NCI-H146 treated with DMSO at 0.1 percent for 48 hours (cell line): ENCODE measurements around the gene SRXN1.

Experiments used
- DNase-seq: peaks from one replicate; lab custom pipeline; 2025; ENCODE audit not compliant: unreplicated experiment; lab: John Stamatoyannopoulos, UW

The SRXN1 gene

GRCh38 chr20:608970-609369 lies 44.0 kb downstream of the SRXN1 start:
- no peak for DNase-seq

GRCh38 chr20:607476-607875 lies 45.5 kb downstream of the SRXN1 start:
- DNase-seq = no peak

DNA sequence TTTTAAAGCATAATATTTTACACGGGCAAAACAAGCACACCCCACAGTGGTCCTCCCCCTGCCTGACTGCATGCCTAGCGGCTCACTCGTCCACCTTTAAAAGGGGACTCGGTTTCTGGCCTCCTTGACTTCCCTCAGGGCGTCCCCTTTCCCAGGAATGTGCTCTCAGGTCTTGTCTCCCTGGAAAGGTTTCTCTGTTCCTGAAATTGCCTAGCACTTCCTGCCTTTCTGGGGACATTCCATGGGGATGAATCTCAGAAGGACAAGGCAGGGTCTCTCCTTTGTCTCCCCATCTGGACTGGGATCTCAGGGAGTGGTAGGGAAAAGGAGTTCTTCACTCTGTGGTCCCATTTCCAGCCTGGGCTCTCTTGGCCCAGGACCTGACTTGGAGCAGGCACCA lies 47.8 kb downstream of the SRXN1 start:
- DNase-seq = no peak

DNA sequence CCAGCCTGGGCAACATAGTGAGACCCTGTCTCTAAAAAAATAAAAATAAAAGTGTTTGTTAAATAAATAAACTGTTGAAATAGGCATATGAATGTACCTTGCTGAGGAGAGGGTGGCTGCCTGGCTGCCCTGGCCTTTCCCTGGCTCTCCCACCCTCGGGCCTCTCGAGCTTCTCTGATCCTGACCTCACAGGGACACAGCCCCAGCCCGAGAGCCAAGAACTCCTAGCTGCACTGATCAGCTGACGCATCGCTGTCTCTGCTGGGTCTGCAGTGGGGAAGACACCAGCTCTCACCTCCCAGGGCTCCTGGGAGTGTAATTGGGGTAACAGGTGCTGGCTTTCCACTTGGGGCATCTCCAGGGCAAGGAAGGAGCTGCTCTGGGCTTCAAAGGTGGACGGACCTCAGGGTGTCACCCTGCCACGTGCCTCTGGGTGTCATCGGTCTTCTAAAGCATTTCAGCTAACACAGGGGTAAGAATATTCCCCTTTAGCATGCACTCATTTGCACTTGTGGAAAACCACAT lies 49.8 kb downstream of the SRXN1 start:
- no peak for DNase-seq

DNA sequence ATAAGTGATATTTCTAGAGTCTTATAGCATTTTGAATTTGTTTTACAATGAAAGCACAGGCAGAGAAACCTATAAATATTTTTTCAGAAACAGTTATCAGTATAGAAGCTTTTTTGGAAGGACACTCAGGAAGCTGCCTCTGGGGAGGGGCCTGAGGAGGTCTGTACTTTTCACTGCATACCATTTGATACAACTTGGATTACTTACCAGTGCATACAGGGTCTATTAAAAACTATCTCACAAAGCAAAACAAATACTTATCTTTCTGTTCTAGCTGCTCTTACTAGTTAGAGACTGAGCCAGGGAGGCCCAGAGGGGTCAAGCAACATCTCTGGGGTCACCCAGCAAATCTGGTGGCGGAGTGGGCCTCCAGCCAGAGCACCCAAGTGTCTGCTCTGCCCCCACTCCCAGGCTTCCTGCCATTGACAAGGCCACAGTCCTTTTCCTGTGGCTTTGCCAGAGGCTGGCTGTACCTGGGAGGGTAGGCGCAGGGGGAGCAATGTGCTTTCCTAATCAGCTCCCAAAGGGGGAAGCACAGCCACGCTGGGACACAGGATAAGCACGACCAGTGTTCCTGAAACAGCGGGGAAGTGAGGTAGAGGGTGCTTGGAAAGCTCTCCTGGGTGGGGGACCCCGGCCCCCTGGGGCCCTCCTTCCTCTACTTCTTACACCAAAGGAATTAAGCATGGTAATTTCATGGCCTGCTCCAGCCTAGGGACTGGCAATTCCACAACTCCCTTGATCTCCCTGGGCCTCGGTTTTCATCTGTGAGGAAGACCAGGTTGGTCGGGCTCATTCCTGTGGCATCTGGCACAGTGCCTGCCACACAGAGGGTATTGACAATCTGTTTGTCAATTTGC lies 50.7 kb downstream of the SRXN1 start:
- DNase-seq = no peak

- no peak for DNase-seq
These were observed 52.3 kb downstream of the SRXN1 start for GRCh38 chr20:600736-601135.

- DNase-seq = no peak
These were observed 52.9 kb downstream of the SRXN1 start for GRCh38 chr20:600141-600540.

GRCh38 chr20:598133-598850 lies 54.7 kb downstream of the SRXN1 start:
- DNase-seq = no peak

- no peak for DNase-seq
These were observed 55.4 kb downstream of the SRXN1 start for GRCh38 chr20:597560-597959.
